GM18505 (cell line): Measurements from ENCODE around the gene KLB.
A peak's percentile ranks its signal among the peaks of the same experiment; 100 is the strongest.
"Not testable (repeated sequence)": the region's sequence is repeated elsewhere in the genome, so short reads cannot be mapped to it uniquely, and the experiment has no call there.

Experiments
- ATAC-seq: cut with Tn5 transposase; IDR thresholded peaks from one replicate; pipeline ENCODE4 v1.9.1; 2021; ENCODE audit not compliant: unreplicated experiment
- POLR2A ChIP-seq: IDR thresholded peaks from 4 replicates; pipeline ENCODE4 v1.6.1; 2011; ENCODE audit warnings: borderline replicate concordance; ENCODE audit not compliant: insufficient read depth, insufficient read length; ENCODE audit errors: extremely low read depth

Gene KLB

DNA sequence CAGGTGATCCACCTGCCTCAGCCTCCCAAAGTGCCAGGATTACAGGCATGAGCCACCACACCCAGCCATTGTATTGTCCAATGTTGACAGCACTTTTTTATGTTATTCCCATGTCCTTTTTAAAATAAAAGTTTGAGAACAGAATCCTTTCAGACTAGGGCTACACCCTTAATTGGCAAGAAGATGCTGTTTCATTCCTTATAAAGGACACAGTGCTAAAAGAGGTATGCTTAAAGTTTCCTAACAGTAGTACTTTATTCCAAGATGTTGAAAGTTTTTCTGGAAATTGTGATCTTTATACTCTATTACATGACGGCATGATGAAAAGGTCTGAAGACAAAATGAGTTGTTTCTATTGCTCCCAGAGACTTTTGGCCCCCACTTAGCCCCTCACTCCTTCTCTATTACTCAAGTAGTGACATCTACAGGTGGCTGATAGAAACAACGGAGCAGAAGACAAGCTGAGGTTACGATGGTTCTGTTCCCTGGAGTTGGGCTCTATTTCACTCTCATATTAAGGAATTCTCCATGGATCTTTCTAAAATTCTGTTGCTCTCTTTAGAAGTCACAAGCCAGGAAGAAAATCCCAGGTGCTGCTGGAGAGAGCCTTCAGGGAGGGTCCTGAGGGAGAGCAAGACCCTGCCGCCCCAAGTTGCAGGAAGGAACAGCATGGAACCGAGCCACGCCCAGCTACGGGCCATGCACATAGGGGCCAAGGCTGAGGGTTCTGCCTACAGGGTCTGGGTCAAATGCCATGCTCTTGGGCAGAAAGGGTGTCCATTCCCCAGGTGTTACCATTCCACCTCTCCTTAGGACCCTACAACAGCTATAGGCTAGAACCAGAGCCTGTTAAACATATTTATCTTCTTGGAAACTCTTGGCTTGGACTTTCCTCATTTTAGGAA, 29.2 kb downstream of the KLB start:
- no peak for ATAC-seq
- TF ChIP-seq POLR2A, result no peak

DNA sequence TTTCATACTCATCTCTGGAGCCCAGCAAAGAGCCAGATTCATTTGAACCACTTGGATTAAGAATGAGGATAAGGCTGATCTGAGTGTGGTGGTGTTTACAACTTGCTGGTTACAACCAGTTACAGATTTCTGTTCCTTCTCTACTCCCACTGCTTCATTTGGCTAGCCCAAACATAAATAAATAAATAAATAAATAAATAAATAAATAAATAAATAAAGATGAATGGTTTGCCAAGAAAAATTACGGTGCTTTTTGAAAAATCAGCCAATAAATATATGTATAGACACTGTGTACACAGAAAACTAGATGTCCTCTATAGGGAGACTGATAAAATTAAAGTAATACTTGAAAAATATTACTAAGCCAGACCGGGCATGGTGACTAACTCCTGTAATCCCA, 34.9 kb downstream of the KLB start:
- no peak for ATAC-seq
- TF ChIP-seq POLR2A, result no peak

DNA sequence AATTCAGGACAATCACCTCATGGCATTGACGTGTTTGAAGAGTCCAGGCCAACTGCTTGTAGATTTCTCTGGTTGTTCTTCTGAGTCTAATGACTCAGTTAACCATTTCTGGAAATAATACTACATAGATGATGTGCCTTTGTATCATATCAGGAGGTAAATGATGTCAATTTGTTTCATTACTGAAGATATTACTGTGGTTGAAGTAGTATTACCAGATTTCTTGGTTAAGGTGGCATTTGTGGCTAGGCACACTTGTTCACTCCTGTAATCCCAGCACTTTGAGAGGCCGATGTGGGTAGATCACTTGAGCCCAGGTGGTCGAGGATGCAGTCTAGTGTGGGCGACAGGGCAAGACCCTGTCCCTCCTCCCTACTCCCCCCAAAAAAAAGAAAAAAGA, 36.3 kb downstream of the KLB start:
- ATAC-seq, result no peak
- TF ChIP-seq POLR2A, result no peak

DNA sequence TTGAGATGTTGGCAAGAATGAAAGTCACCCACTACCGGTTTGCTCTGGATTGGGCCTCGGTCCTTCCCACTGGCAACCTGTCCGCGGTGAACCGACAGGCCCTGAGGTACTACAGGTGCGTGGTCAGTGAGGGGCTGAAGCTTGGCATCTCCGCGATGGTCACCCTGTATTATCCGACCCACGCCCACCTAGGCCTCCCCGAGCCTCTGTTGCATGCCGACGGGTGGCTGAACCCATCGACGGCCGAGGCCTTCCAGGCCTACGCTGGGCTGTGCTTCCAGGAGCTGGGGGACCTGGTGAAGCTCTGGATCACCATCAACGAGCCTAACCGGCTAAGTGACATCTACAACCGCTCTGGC, 39.7 kb downstream of the KLB start:
- TF ChIP-seq POLR2A, result no peak
- no peak for ATAC-seq

DNA sequence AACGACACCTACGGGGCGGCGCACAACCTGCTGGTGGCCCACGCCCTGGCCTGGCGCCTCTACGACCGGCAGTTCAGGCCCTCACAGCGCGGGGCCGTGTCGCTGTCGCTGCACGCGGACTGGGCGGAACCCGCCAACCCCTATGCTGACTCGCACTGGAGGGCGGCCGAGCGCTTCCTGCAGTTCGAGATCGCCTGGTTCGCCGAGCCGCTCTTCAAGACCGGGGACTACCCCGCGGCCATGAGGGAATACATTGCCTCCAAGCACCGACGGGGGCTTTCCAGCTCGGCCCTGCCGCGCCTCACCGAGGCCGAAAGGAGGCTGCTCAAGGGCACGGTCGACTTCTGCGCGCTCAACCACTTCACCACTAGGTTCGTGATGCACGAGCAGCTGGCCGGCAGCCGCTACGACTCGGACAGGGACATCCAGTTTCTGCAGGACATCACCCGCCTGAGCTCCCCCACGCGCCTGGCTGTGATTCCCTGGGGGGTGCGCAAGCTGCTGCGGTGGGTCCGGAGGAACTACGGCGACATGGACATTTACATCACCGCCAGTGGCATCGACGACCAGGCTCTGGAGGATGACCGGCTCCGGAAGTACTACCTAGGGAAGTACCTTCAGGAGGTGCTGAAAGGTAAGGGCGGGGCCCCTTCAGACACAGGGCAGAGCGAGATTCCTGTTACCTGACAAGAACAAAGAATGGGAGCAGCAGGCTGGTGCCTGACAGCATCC, 40.3 kb downstream of the KLB start:
- peak; percentile 51 for TF ChIP-seq POLR2A
- peak; percentile 85 for ATAC-seq

DNA sequence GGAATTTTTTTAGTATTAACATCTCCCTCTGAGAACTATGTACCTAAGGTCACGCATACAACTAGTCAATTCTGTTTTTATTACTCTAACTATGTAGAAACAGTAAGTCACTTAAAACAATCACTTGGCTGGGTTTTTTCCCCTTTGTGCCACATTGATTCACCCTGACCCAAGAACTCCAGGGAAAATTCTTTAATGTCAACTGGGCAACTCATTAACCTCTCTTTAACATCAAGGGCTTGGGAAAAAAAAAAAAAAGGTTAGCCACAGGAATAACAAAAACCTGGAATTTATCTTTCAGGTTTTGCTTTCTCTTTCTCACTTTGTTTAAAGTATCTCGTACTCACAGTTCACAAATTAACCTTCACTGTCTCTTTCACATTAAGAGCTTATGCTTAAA, 43.9 kb downstream of the KLB start:
- TF ChIP-seq POLR2A, result no peak
- ATAC-seq, result no peak

DNA sequence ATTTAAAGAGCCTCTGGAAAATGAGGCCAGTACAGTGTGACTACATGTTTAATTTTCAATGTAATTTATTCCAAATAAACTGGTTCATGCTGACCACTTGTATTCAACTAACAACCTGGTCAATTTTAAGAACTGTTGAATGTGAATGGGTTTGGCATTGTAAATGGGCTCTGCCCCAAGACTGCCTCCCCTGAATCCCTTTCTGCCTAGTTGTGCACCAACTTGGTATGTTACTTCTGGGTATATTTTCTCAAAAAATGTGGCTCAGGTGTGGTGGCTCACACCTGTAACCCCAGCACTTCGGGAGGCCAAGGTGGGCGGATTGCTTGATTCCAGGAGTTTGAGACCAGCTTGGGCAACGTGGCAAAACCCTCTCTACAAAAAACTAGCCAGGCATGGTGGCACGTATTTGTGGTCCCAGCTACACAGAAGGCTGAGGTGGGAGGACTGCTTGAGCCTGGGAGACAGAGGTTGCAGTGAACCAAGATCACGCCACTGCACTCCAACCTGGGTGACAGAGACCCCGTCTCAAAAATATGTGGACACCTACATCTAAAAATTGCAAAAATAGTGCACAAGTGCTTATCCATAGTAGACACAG, 44.8 kb downstream of the KLB start:
- TF ChIP-seq POLR2A, result peak; percentile 9
- no peak for ATAC-seq

DNA sequence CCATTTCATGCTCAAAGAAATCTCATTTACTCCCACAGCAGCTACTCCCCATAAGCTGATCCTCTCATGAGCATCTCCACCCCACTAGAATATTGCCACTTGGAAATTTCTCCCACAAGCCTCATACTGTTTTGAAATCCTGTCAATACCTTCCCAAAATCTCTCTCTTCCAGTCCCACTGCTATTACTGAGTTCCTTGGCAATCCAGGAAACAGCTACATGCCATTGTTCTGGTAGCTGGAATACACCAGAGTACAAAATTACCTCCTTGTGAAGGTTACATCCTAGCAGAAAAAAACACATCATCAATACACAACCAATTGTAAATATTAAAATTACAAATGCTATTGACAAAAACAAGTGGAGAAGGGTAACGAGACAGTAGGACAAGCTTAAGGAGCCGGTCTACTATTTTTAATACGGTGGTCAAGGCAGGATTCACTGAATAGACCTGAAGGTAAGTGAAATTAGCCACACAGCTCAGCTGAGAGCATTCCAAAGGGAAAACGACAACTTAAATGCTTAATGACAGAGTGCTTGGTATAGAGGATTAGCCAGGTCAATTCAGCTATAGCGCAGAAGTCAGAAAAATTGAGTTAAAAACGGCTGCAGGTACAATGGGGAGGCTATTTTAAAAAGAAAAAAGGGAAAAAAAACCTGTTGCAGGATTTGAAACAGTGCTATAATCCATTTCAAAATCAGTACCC, 45.6 kb downstream of the KLB start:
- ATAC-seq, result no peak

DNA sequence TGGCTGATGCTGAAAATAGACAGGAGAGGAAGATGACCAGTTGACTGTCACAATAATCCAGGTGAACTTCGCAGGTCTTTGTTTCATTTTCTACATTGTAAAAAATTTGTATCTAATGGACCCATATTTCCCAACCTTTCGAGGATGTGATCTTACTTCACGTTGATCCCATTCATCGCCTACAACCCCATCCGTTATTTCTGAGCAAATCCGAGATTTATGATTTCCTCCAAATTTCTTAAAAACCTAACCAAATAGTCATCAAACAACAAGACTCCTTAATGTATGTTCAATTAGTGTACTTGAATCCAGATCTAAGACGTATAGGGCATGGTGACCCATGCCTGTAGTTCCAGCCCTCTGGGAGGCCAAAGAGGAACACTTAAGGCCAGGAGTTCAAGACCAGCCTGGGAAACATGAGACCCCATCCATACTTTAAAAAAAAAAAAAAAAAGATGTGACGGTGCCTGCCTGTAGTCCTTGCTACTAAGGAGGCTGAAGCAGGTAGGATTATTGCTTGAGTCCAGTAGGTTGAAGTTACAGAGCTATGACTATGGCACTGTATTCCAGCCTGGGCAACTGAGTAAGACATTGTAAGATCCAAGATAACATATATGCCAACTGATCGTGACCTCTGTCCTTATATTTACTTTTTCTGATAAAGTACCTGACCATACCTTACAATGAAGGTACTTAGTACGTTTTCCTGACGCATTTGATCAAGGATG, 46.3 kb downstream of the KLB start:
- TF ChIP-seq POLR2A, result peak; percentile 56
- ATAC-seq, result no peak

More for the DNA sequence above, 45.6 kb downstream of the KLB start:
- TF ChIP-seq POLR2A, result no peak

DNA sequence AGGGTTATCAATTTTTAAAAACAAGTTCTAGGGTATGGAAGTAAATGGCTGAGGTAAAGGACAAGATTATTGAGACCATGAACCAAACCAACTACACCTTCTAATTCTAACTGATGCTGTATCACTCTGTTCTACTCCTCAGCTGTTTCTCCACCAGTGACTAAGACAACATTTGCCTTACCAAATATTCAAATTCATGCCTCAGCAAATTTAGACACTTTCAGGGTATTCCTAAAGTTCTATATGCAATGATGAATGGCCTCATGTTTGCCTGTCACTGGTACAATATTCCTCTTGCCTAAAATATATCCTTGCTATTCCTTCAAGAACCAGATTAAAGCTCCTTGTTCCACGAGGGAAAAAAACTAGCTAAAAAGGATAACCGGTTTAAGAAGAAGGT, 47.0 kb downstream of the KLB start:
- ATAC-seq, result no peak
- TF ChIP-seq POLR2A, result no peak

DNA sequence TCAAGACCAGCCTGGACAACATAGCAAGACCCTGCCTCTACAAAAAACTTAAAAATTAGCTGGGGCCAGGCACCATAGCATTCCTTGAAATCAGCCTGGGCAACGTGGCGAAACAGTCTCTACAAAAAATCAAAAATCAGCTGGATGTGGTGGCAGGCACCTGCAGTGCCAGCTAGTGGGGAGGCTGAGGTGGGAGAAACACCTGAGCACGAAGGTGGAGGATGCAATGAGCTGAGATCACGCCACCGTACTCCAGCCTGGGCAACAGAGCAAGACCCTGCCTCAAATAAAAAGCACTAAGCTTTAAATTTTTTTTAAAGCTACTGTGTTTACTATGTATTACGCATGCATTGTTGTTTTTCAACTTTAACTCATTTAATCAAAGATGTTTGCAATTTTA, 48.8 kb downstream of the KLB start:
- ATAC-seq, result no peak

DNA sequence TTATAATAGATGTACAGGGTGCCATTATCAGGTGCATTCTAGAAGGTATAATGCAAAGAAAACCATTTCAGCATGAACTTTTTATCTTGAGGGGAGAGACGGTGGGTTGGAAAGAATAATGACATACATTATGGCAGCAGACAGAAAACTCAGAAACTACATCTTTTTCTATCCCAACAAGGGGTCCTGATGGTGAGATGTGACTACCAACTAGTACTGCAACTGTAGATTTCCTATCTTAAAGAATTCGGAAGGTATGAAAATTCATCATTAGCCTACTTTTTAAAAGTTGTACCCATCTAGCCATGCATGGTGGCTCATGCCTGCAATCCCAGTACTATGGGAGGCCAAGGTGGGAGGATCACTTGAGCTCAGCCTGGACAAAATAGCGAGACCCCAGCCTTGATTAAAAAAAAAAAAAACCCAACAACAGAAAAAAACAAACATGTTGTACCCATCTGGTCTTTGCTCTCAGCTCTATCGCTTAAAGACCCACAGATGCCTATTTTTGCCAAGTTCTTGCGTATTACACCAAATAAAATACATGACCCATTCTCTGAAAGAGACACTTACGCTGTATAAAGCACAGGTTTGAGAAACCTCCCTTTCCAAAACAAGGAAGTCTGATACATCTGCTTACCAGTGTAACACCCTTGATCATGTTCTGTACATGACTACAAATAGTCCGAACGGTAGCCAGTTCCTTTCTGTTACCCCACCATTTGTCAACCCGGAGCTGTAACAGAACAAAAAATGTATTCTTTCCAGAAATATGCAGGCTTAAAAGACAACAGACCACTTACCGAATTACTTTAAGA, 50.4 kb downstream of the KLB start:
- no peak for TF ChIP-seq POLR2A
- no peak for ATAC-seq

More for the DNA sequence above, 48.8 kb downstream of the KLB start:
- peak; percentile 16 for TF ChIP-seq POLR2A

DNA sequence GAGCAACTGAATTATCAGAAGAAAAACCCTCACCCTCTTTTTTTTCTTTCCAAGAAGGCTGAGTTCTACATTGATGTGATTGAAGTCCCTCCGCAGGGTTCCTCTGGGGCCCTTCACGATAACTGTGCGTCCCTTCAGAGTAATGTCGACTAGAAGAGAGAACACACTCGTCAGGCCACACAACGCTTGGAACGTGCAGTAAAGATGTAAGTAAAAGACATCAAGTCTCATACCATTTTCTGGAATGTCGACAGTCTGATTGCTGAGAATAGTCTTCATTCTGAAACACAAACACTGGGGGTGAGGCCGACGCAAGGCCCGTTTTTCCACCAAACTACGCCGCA, 51.4 kb downstream of the KLB start:
- not testable (repeated sequence) for ATAC-seq
